HepG2 (cell line): Measurements from ENCODE around the gene MEGF6. TPM values are rescaled to one million over a fixed set of nuclear protein-coding genes. Genes with fewer than 3 reads are reported as not detected.

Experiments
- AKAP8 ChIP-seq: sonication (generic); formaldehyde crosslinking; IDR thresholded peaks from 2 replicates; pipeline ENCODE4 v1.5.1; 2020; ENCODE audit warnings: mild to moderate bottlenecking, missing genetic modification reagents
- CREBL2 ChIP-seq: sonication (generic); formaldehyde crosslinking; IDR thresholded peaks from 2 replicates; pipeline ENCODE4 v1.8.1; 2023; ENCODE audit warnings: missing genetic modification reagents, mild to moderate bottlenecking, borderline replicate concordance
- HNF1B ChIP-seq: sonication (generic); formaldehyde crosslinking; IDR thresholded peaks from 2 replicates; pipeline ENCODE4 v1.5.1; 2020; ENCODE audit warnings: mild to moderate bottlenecking, moderate library complexity, missing genetic modification reagents
- HOXA5 ChIP-seq: sonication (generic); formaldehyde crosslinking; IDR thresholded peaks from 2 replicates; pipeline ENCODE4 v1.4.0; 2020; ENCODE audit warnings: missing genetic modification reagents
- JUNB ChIP-seq: sonication (generic); formaldehyde crosslinking; IDR thresholded peaks from 2 replicates; pipeline ENCODE4 v1.8.0; 2022; ENCODE audit warnings: missing genetic modification reagents, mild to moderate bottlenecking, borderline replicate concordance
- KLF12 ChIP-seq: sonication (generic); formaldehyde crosslinking; IDR thresholded peaks from 2 replicates; pipeline ENCODE4 v1.4.0; 2020; ENCODE audit warnings: missing genetic modification reagents, borderline replicate concordance
- MAFG ChIP-seq: sonication (generic); formaldehyde crosslinking; IDR thresholded peaks from 2 replicates; pipeline ENCODE4 v1.5.1; 2020; ENCODE audit warnings: mild to moderate bottlenecking, missing genetic modification reagents
- MAFK ChIP-seq, 2 experiments: IDR thresholded peaks in 1 of 2; conservative IDR thresholded peaks in 1 of 2; 2 replicates each; pipeline ENCODE4 v1.6.1; 2011; ENCODE audit warnings: improper control_type of control experiment in 2 of 2, low read length in 2 of 2
- NFE2L1 ChIP-seq: sonication (generic); formaldehyde crosslinking; IDR thresholded peaks from 2 replicates; pipeline ENCODE4 v1.4.0; 2020; ENCODE audit warnings: missing genetic modification reagents, mild to moderate bottlenecking, borderline replicate concordance
- PREB ChIP-seq: sonication (generic); formaldehyde crosslinking; IDR thresholded peaks from 2 replicates; pipeline ENCODE4 v1.4.0; 2020; ENCODE audit warnings: missing genetic modification reagents
- RBM39 ChIP-seq: fragments of 200-400 bp; formaldehyde crosslinking; IDR thresholded peaks from one replicate; pipeline ENCODE4 v1.6.1; 2018; ENCODE audit warnings: antibody characterized with exemption, mild to moderate bottlenecking, low read depth, low read length; ENCODE audit not compliant: poor library complexity, severe bottlenecking
- SMAD3 ChIP-seq: sonication (generic); formaldehyde crosslinking; IDR thresholded peaks from 2 replicates; pipeline ENCODE4 v1.4.0; 2020; ENCODE audit warnings: missing genetic modification reagents
- SYNCRIP ChIP-seq: fragments of 200-400 bp; formaldehyde crosslinking; IDR thresholded peaks from 2 replicates; pipeline ENCODE4 v1.6.1; 2018; ENCODE audit warnings: mild to moderate bottlenecking, low read depth, low read length; ENCODE audit not compliant: insufficient read depth
- TFE3 ChIP-seq: IDR thresholded peaks from 2 replicates; pipeline ENCODE4 v1.6.1; 2016
- TOE1 ChIP-seq: sonication (generic); formaldehyde crosslinking; IDR thresholded peaks from 2 replicates; pipeline ENCODE4 v1.4.0; 2020; ENCODE audit warnings: mild to moderate bottlenecking, missing genetic modification reagents
- U2AF2 ChIP-seq: fragments of 200-400 bp; formaldehyde crosslinking; IDR thresholded peaks from 2 replicates; pipeline ENCODE4 v1.6.1; 2017; ENCODE audit warnings: low read depth, mild to moderate bottlenecking, low read length
- ZNF280B ChIP-seq: sonication (generic); formaldehyde crosslinking; IDR thresholded peaks from 2 replicates; pipeline ENCODE4 v1.5.0; 2020; ENCODE audit warnings: missing genetic modification reagents, mild to moderate bottlenecking, borderline replicate concordance
- ZNF30 ChIP-seq: sonication (generic); formaldehyde crosslinking; IDR thresholded peaks from 2 replicates; pipeline ENCODE4 v1.5.0; 2020; ENCODE audit warnings: mild to moderate bottlenecking, missing genetic modification reagents
- ZNF335 ChIP-seq: sonication (generic); formaldehyde crosslinking; IDR thresholded peaks from 2 replicates; pipeline ENCODE4 v1.4.0; 2020; ENCODE audit warnings: missing genetic modification reagents
- ZNF772 ChIP-seq: sonication (generic); formaldehyde crosslinking; IDR thresholded peaks from 2 replicates; pipeline ENCODE4 v1.5.0; 2020; ENCODE audit warnings: mild to moderate bottlenecking, missing genetic modification reagents
- ZNF776 ChIP-seq: sonication (generic); formaldehyde crosslinking; IDR thresholded peaks from 2 replicates; pipeline ENCODE4 v1.4.0; 2020; ENCODE audit warnings: mild to moderate bottlenecking, missing genetic modification reagents
- ZNF878 ChIP-seq: sonication (generic); formaldehyde crosslinking; IDR thresholded peaks from 2 replicates; pipeline ENCODE4 v1.8.1; 2023; ENCODE audit warnings: mild to moderate bottlenecking, missing genetic modification reagents, moderate library complexity
- polyA plus RNA-seq, 8 experiments: library from polyadenylated mRNA; depleted of rRNA in 3 of 8; stranded (reverse) in 7 of 8; unstranded in 1 of 8; fragments of >200 nt; fragmentation: Illumina TruSeq in 4 of 8; extraction: Trizol in 4 of 8; gene quantifications; 2 replicates each; pipeline versions ENCODE4 v1.2.1 to v1.2.3, GENCODE V29; 2011 to 2016; ENCODE audit warnings: low read depth in 4 of 8, missing spikeins in 1 of 8, mixed read lengths in 1 of 8; ENCODE audit not compliant: insufficient read depth in 1 of 8
- total RNA-seq, 5 experiments: library from RNA; depleted of rRNA; stranded (reverse); fragments of >200 nt; fragmentation: Illumina TruSeq; extraction: Trizol; gene quantifications; 2 replicates each; pipeline ENCODE4 v1.2.3, GENCODE V29; 2016; ENCODE audit warnings: low read depth in 1 of 5

MEGF6 gene
- total and polyA plus RNA-seq, 2 of the 13 experiments (the other 11 are each of a cell fraction or from before 2014, with no cell fraction given), result 1.9 TPM

GRCh38 chr1:3453203-3453761, 158.0 kb downstream of the MEGF6 start (continued):
- TF ChIP-seq PREB (CRISPR knock-in tag) (no peak), AKAP8 (peak; percentile 96; the same call in 1 of the 2 replicates), ZNF335 (CRISPR knock-in tag) (no peak), TFE3 (CRISPR knock-in tag) (0 out of 2 replicates have a peak, but pooled peaks have one; percentile 25), SYNCRIP (no peak), MAFK (conservative IDR thresholded peaks at IDR 0.05 in 1 of 2, IDR thresholded peaks at IDR 0.05 in 1 of 2; ENCODE audit: low read length in 2 of 2) (no peak), CREBL2 (CRISPR knock-in tag) (no peak), HNF1B (CRISPR knock-in tag) (peak; percentile 38; the same call in 1 of the 2 replicates), JUNB (no peak), ZNF776 (CRISPR knock-in tag) (no peak), ZNF878 (CRISPR knock-in tag) (no peak), HOXA5 (no peak), ZNF280B (CRISPR knock-in tag) (no peak), ZNF30 (CRISPR knock-in tag) (no peak), SMAD3 (CRISPR knock-in tag) (no peak), KLF12 (CRISPR knock-in tag) (0 out of 2 replicates have a peak, but pooled peaks have one; percentile 1), U2AF2 (no peak), MAFG (CRISPR knock-in tag) (no peak), ZNF772 (CRISPR knock-in tag) (0 out of 2 replicates have a peak, but pooled peaks have one; percentile 35), NFE2L1 (CRISPR knock-in tag) (no peak), RBM39 (no peak), TOE1 (CRISPR knock-in tag) (peak; percentile 6; the same call in 1 of the 2 replicates)
